ENCODE data around the gene STK17A. TPM values are rescaled to one million over a fixed set of nuclear protein-coding genes. Genes with fewer than 3 reads are reported as not detected.

STK17A gene
- 10 to 100 TPM in 3 of 4 donors, 1 to 10 TPM in 1; 6.6 to 13.3 (median 11.5) TPM for polyA plus RNA-seq
- long read RNA-seq, donor 1, transcript STK17A-201 (7 exons, 3,368 nt), result major isoform, 8 of 16 reads
- long read RNA-seq, donor 1, partial matches to known transcripts, result 7 of 16 reads
- long read RNA-seq, donor 1, other reads (novel, unspliced or antisense), result 0 of 16 reads
- long read RNA-seq, donor 2, partial matches to known transcripts, result 5 of 6 reads
- long read RNA-seq, donor 2, other reads (novel, unspliced or antisense), result 0 of 6 reads
- long read RNA-seq, donor 3, transcript STK17A-201 (7 exons, 3,368 nt), result major isoform, 7 of 14 reads
- long read RNA-seq, donor 3, partial matches to known transcripts, result 7 of 14 reads
- long read RNA-seq, donor 3, other reads (novel, unspliced or antisense), result 0 of 14 reads
- long read RNA-seq, donor 4, result 0 reads
- long read RNA-seq, donor 5, partial matches to known transcripts, result 11 of 17 reads
- long read RNA-seq, donor 5, other reads (novel, unspliced or antisense), result 6 of 17 reads
- long read RNA-seq, donor 6, partial matches to known transcripts, result 0 of 2 reads
- long read RNA-seq, donor 6, other reads (novel, unspliced or antisense), result 0 of 2 reads
- long read RNA-seq, donor 7, transcript STK17A-201 (7 exons, 3,368 nt), result major isoform, 5 of 13 reads
- long read RNA-seq, donor 7, partial matches to known transcripts, result 8 of 13 reads
- long read RNA-seq, donor 7, other reads (novel, unspliced or antisense), result 0 of 13 reads
- long read RNA-seq, donor 8, partial matches to known transcripts, result 0 of 1 reads
- long read RNA-seq, donor 8, other reads (novel, unspliced or antisense), result 0 of 1 reads
- long read RNA-seq, donor 9, partial matches to known transcripts, result 0 of 4 reads
- long read RNA-seq, donor 9, other reads (novel, unspliced or antisense), result 0 of 4 reads
- long read RNA-seq, donor 10, transcript STK17A-201 (7 exons, 3,368 nt), result major isoform, 6 of 7 reads
- long read RNA-seq, donor 10, partial matches to known transcripts, result 0 of 7 reads
- long read RNA-seq, donor 10, other reads (novel, unspliced or antisense), result 0 of 7 reads

DNA sequence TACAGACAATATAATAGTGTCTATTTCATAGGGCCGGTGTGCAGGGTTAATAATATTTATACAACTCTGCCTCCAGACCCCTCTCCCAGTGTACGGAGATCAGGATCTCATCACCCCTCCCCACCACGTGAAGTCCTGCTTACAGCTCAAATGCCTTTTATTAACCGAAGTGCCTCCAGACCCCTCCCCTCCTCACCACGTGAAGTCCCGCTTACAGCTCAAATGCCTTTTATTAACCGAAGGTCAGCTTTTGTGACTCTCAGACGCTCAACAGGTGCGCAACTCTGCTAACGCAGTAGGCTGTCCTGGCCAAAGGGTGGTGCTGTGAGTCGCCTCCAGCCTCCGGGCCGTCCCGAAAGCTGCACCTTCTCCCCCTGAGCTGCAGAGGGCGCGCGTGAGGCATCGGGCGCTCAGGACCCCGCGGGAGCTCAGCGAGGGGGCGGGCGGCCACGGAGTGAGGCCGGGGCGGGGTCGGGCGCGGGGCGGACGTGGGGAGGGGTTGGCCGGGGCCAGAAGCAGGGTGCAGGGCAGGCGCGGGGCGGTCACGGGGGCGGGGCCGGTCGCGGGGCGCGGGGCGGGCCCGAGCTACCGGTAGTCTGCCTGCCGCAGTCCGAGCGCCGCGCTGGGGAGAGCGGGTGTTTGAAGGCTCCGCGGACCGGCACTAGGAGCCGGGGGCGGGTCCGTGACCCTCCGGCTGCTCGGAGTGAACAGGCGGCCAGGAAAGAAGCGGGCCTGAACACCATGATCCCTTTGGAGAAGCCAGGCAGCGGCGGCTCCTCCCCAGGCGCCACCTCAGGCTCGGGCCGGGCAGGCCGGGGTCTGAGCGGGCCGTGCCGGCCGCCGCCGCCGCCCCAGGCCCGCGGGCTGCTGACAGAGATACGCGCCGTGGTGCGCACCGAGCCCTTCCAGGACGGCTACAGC, at the start of gene STK17A:
Gene STK17A, plus strand, starts transcription at position 606 of the 921 bp plus-strand sequence. Its CDS starts 136 bp downstream, at position 742.
- peak within 1 kb of the TSS; percentile 67 to 97 (median 93) for H3K4me3 ChIP-seq (ENCODE audit: low read depth in 1 of 3, low read length in 3 of 3)
- H3K27me3 ChIP-seq (ENCODE audit: control insufficient read depth in 3 of 3, insufficient read depth in 3 of 3, low read length in 3 of 3), result no peaks in the 10 kb centered on the region
- FAIRE-seq (no peak), DNase-seq (peak; percentile 95 to 96)
- H3K36me3 ChIP-seq (ENCODE audit: control insufficient read depth in 3 of 3, insufficient read depth in 2 of 3, low read depth in 1 of 3, low read length in 3 of 3), result no peaks in the 10 kb centered on the region
- WGBS, 3 donors, result 0 to 2% (median 1%) methylated on average over 27 to 83 of the region's 83 CpGs
- H3K4me1 ChIP-seq (ENCODE audit: control insufficient read depth in 3 of 3, insufficient read depth in 2 of 3, low read depth in 1 of 3, low read length in 2 of 3), result peaks cover 0 to 15% (median 4%) of the 10 kb centered on the region in 3 donors
- peak within 1 kb of the TSS; percentile 78 to 99 (median 98) for H3K27ac ChIP-seq (ENCODE audit: low read depth in 1 of 3, low read length in 2 of 3)
- H3K9me3 ChIP-seq (ENCODE audit: control insufficient read depth in 2 of 2, insufficient read depth in 1 of 2, low read depth in 1 of 2, low read length in 1 of 2), result no peaks in the 10 kb centered on the region

DNA sequence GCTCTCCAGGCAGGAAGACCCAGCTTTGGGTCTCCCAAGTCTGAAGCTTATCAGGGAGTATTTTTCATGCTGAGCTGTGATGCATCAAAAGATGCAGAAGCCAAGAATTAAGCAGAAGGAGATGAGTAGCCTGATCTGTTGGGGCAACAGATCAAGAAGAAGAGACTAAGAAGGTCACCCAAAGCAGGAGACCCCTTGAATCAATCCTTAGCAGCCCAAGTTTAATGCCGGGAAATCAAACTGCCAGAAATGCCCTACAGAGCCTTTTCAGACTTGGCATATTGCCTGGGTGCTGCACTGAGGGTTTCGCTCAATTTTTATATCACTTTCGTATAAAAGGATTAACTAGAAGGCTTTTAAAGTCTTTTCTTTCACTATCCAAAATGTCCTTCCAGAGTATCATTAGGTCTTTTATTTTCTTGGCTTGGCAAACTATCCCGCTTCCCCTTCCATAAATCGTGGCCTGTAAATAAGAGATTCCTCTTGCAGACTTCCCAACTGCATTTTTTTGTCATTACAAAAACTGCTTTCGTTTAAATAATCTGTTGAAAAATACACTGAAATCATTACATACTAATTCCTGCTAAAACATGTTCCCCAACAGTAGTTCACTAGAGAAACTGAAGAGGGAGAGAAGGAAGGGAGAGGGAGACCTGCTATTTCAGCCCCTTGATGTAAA, 49.0 kb upstream of the STK17A start:
- no peak for FAIRE-seq
- Histone ChIP-seq H3K4me1 (ENCODE audit: control insufficient read depth in 3 of 3, insufficient read depth in 2 of 3, low read depth in 1 of 3, low read length in 2 of 3) (peaks cover 0 to 25% (median 7%) of the 10 kb centered on the region in 3 donors), H3K36me3 (ENCODE audit: control insufficient read depth in 3 of 3, insufficient read depth in 2 of 3, low read depth in 1 of 3, low read length in 3 of 3) (no peaks in the 10 kb centered on the region), H3K4me3 (ENCODE audit: low read depth in 1 of 3, low read length in 3 of 3) (no peak overlapping the region), H3K9me3 (ENCODE audit: control insufficient read depth in 2 of 2, insufficient read depth in 1 of 2, low read depth in 1 of 2, low read length in 1 of 2) (no peaks in the 10 kb centered on the region), H3K27ac (ENCODE audit: low read depth in 1 of 3, low read length in 2 of 3) (no peak overlapping the region), H3K27me3 (ENCODE audit: control insufficient read depth in 3 of 3, insufficient read depth in 3 of 3, low read length in 3 of 3) (no peaks in the 10 kb centered on the region)
- no peak for DNase-seq
- WGBS, 3 donors, result 61 to 81% (median 80%) methylated on average over 6 of the region's 6 CpGs

DNA sequence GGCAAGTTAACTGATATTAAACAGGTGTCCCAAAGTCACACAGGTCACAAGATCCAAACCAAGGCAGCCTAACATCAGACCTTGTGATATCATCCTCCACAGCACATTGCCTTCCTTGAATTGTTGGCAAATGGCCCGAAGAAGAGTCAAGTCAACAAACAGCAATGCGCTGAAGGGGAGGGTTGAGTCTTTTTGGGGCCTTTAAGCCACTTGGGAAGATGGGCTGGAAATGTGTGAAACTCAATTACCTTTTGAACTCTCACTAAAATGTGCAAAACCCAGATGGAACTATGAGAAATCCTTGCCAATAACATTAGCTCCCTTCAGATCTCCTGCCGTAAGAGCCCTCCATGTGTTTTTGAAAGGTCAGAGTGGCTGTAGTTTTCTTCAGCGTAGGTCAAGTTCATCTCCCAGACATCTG, 47.9 kb upstream of the STK17A start:
- FAIRE-seq, result no peak
- no peak for DNase-seq

DNA sequence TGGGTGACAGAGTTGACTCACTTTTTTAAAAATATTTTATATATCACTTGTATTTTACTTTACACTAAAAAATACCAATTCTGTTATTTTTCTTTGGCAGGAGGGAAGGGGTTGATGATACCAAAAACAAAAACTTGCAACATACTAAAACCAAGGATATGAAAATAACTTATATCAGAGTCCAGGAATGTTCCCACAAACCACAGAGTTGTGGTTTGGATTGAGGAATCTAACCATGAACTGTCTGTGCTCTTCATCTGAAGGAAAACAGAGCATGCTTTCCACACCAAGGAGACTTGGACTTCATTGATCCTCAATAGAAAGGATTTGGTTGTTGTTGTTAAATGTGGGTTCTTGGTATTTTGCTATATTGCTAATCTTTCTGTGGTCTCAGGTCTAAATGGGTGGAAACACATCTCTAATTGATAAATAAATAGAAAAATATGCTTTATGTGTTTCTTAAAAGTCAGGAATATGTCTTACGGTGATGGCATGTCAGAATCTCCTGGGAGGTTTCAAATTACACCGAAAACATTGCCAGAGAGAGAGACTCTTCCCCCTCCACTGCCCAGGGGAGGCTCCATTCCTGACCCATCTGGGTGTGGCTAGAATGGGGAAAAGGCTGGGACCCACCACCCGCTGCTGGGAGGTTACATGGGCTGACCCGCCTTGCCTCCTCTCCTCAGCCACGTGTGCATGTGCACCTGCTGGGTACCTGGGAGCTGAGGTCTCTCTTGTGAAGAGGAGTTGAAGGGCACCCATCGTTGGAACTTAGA, 46.9 kb upstream of the STK17A start:
- no peaks in the 10 kb centered on the region for H3K27me3 ChIP-seq (ENCODE audit: control insufficient read depth in 3 of 3, insufficient read depth in 3 of 3, low read length in 3 of 3)
- H3K4me1 ChIP-seq (ENCODE audit: control insufficient read depth in 3 of 3, insufficient read depth in 2 of 3, low read depth in 1 of 3, low read length in 2 of 3), result peaks cover 0 to 20% (median 7%) of the 10 kb centered on the region in 3 donors
- no peaks in the 10 kb centered on the region for H3K9me3 ChIP-seq (ENCODE audit: control insufficient read depth in 2 of 2, insufficient read depth in 1 of 2, low read depth in 1 of 2, low read length in 1 of 2)
- FAIRE-seq, result no peak
- H3K27ac ChIP-seq (ENCODE audit: low read depth in 1 of 3, low read length in 2 of 3), result no peak overlapping the region
- H3K4me3 ChIP-seq (ENCODE audit: low read depth in 1 of 3, low read length in 3 of 3), result no peak overlapping the region
- DNase-seq, result no peak
- H3K36me3 ChIP-seq (ENCODE audit: control insufficient read depth in 3 of 3, insufficient read depth in 2 of 3, low read depth in 1 of 3, low read length in 3 of 3), result no peaks in the 10 kb centered on the region
- WGBS, 3 donors, result 83 to 87% (median 85%) methylated on average over 6 of the region's 6 CpGs

More for the DNA sequence above, 47.9 kb upstream of the STK17A start:
- Histone ChIP-seq H3K27me3 (ENCODE audit: control insufficient read depth in 3 of 3, insufficient read depth in 3 of 3, low read length in 3 of 3) (no peaks in the 10 kb centered on the region), H3K36me3 (ENCODE audit: control insufficient read depth in 3 of 3, insufficient read depth in 2 of 3, low read depth in 1 of 3, low read length in 3 of 3) (no peaks in the 10 kb centered on the region), H3K4me3 (ENCODE audit: low read depth in 1 of 3, low read length in 3 of 3) (no peak overlapping the region), H3K4me1 (ENCODE audit: control insufficient read depth in 3 of 3, insufficient read depth in 2 of 3, low read depth in 1 of 3, low read length in 2 of 3) (peaks cover 0 to 25% (median 7%) of the 10 kb centered on the region in 3 donors), H3K9me3 (ENCODE audit: control insufficient read depth in 2 of 2, insufficient read depth in 1 of 2, low read depth in 1 of 2, low read length in 1 of 2) (no peaks in the 10 kb centered on the region), H3K27ac (ENCODE audit: low read depth in 1 of 3, low read length in 2 of 3) (no peak overlapping the region)
- 84 to 94% (median 92%) methylated on average over 4 of the region's 4 CpGs for WGBS, 3 donors

DNA sequence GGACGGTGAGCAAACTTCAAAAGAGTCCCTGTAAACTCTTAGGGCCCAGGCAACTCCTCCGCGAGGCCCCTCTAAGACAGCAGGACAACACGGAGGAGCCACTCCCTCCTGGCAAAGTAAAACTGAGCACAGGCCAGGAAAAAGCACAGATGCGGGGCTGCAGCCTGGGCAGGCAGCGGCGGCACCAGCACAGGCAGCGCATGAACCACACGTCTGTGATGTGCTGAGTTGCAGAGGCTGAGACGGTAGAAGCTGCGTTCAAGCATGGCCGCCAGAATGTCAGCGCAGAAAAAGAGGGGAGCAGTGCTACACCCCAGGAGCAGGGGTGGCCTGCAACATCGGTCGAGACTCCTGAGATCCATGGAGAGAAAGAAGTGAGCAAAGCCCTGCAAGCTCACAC, 46.1 kb upstream of the STK17A start:
- H3K36me3 ChIP-seq (ENCODE audit: control insufficient read depth in 3 of 3, insufficient read depth in 2 of 3, low read depth in 1 of 3, low read length in 3 of 3), result no peaks in the 10 kb centered on the region
- H3K27me3 ChIP-seq (ENCODE audit: control insufficient read depth in 3 of 3, insufficient read depth in 3 of 3, low read length in 3 of 3), result peaks cover 0 to 2% (median 0%) of the 10 kb centered on the region in 3 donors
- H3K4me3 ChIP-seq (ENCODE audit: low read depth in 1 of 3, low read length in 3 of 3), result no peak overlapping the region
- 89 to 90% (median 90%) methylated on average over 15 of the region's 15 CpGs for WGBS, 3 donors
- H3K4me1 ChIP-seq (ENCODE audit: control insufficient read depth in 3 of 3, insufficient read depth in 2 of 3, low read depth in 1 of 3, low read length in 2 of 3), result peaks cover 0 to 14% (median 5%) of the 10 kb centered on the region in 3 donors
- FAIRE-seq (no peak), DNase-seq (no peak)
- H3K9me3 ChIP-seq (ENCODE audit: control insufficient read depth in 2 of 2, insufficient read depth in 1 of 2, low read depth in 1 of 2, low read length in 1 of 2), result no peaks in the 10 kb centered on the region
- H3K27ac ChIP-seq (ENCODE audit: low read depth in 1 of 3, low read length in 2 of 3), result no peak overlapping the region

DNA sequence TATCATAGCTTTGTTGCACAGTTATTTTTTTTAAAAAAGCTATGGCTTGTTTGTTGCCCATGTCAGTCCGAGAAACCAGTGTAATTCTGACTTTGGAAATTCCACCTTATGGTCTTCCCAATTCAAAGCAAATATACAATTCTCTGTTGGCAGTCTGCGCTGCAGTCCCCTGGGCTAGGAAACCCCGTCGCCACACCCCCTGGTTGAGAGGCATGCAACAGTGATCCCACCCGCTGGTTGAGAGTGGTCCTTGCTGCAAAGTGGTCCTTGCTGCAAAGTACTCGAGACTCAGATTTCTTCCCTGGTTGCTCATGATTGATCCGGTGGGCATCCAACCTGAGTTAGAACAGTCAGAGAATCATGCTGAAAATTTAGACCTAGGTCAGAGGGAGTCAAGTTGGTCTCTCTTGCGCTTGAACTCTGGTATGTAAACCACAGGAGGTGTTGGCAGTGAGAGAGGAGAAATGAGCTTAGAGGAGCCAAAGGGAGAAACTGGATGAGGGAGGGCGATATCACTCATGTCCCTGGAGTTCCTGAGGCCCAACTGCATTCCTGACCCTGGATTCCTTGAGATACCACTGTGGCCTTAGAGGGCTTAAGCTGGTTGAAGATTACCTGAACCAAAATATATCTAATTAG, 45.0 kb upstream of the STK17A start:
- Histone ChIP-seq H3K27me3 (ENCODE audit: control insufficient read depth in 3 of 3, insufficient read depth in 3 of 3, low read length in 3 of 3) (peaks cover 0 to 2% (median 0%) of the 10 kb centered on the region in 3 donors), H3K9me3 (ENCODE audit: control insufficient read depth in 2 of 2, insufficient read depth in 1 of 2, low read depth in 1 of 2, low read length in 1 of 2) (no peaks in the 10 kb centered on the region), H3K4me1 (ENCODE audit: control insufficient read depth in 3 of 3, insufficient read depth in 2 of 3, low read depth in 1 of 3, low read length in 2 of 3) (peaks cover 0 to 14% (median 5%) of the 10 kb centered on the region in 3 donors), H3K4me3 (ENCODE audit: low read depth in 1 of 3, low read length in 3 of 3) (no peak overlapping the region), H3K36me3 (ENCODE audit: control insufficient read depth in 3 of 3, insufficient read depth in 2 of 3, low read depth in 1 of 3, low read length in 3 of 3) (no peaks in the 10 kb centered on the region), H3K27ac (ENCODE audit: low read depth in 1 of 3, low read length in 2 of 3) (no peak overlapping the region)
- WGBS, 3 donors, result 85 to 91% (median 87%) methylated on average over 9 of the region's 9 CpGs
- FAIRE-seq (no peak), DNase-seq (peak in 1 of 2 donors; percentile 21)
